G401 (cell line): Measurements from ENCODE around the gene OTOGL. TPM values are rescaled to one million over a fixed set of nuclear protein-coding genes. Genes with fewer than 3 reads are reported as not detected.
"Not testable (repeated sequence)": the region's sequence is repeated elsewhere in the genome, so short reads cannot be mapped to it uniquely, and the experiment has no call there.

ENCODE experiments used
- DNase-seq: peaks from one replicate; pipeline ENCODE4 v3.0.0-alpha.2; 2015; ENCODE audit warnings: low spot score
- in situ Hi-C: cut with HindIII; loops from 2 replicates; pipeline ENCODE4 v1.10.0; 2016; ENCODE audit warnings: low sequenced_read_pairs, mixed read lengths
- total RNA-seq: library from RNA; depleted of rRNA; stranded (reverse); fragments of >200 nt; shearing (Covaris generic); gene quantifications from 2 replicates; pipeline ENCODE4 v1.2.3, GENCODE V29; 2014; rRNA removed

Gene OTOGL, protein sequence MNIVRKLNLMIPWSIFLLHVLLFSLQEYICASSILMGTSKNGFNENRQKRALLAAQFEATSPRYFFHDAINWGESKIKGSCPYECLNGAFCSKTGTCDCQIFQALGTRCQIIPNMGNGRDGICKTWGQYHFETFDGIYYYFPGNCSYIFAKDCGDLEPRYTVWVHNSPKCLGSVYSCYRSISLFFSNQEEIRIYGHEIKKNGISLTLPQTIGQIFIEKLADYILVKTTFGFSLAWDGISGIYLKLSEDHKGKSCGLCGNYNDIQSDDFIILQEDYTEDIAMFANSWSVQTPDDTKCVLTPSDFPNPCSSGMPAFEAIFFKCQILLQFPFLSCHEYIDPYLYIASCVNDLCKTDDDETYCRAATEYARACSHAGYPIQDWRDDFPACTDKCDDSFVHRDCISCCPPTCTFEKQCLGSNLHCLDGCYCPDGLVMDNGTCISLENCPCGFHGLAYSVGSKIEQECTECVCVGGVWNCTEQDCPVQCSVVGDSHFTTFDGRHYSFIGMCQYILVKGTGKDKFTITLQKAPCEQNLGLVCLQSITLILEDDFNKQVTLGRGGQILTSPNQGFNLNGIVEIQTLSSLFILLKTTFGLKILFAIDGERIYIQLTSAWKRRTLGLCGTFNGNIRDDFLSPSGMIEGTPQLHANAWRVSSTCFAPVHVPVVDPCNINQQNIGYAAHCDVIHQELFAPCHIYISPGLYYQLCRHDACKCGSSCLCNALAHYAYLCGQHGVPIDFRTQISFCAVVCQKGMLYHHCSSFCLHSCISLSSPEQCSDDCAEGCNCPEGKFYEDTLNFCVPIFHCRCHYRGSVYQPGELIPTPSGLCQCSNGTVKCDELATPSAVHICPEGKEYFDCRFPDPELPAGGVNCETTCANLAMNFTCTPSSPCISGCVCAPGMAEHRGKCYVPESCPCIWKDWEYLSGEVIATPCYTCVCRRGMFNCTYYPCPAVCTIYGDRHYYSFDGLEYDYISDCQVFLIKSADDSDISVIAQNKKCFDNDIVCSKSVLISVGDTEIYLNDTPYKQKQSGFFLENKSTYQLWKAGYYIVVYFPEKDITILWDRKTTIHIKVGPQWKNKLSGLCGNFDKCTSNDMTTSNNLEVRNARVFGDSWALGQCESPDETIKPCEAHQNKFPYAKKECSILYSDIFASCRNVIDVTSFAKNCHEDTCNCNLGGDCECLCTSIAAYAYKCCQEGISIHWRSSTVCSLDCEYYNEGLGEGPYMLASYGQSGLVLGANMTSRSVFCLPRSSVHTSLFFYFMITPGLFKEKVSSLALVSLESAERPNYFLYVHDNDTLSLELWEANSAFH (N-terminal part only)
- not detected in 2 replicates for total RNA-seq

DNA sequence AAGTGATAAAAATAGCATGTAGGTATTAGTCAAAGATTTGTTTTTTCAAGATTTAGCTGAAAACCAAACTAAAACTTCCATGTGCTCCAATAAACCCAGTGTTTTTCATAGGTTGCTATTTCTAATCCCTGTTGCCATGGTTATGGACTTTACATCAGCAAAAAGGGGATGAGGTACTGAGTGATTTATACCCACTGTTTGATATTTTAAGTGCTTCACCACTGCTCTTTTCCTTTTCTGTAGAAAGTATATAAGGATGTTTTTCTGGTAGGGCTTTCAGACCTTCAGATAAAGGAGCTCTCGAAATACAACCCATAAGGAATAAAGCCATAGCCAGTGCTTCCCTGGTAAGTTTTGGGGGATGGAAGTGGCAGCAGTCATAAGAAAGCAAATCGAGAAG is at the start of gene OTOGL:
TSS of gene OTOGL (plus strand) at position 279 of the 400 bp plus-strand sequence. CDS start 109,895 bp downstream, outside the sequence.
- in situ Hi-C loops = no loop called here
- DNase-seq = no peak

DNA sequence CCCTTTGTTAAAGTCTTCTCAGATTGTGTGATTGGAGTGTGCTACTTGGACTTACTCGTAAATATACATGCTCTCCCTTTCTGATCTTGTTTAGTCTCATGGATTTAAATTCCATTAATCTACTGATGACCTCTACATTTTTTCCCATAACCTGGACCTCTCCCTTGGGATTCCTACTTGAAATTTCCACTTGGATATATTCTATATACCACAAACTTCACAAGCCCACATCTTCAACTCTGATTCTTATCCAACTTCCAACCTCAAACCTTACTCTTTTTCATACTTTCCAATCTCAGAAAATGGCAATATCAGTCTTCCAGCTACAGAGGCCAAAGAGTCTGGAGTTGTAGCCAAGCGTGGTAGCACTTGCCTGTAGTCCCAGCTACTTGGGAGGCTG is 49.1 kb upstream of the OTOGL start:
- in situ Hi-C loops = no loop called here
- DNase-seq = no peak

GRCh38 chr12:80053051-80053790 is 46.1 kb upstream of the OTOGL start:
- in situ Hi-C loops = no loop called here
- no peak for DNase-seq

- peak; percentile 27 for DNase-seq
- in situ Hi-C loops = no loop called here
Measured at GRCh38 chr12:80056232-80056631, 43.1 kb upstream of the OTOGL start.

GRCh38 chr12:80056845-80057244 is 42.5 kb upstream of the OTOGL start:
- DNase-seq = no peak

DNA sequence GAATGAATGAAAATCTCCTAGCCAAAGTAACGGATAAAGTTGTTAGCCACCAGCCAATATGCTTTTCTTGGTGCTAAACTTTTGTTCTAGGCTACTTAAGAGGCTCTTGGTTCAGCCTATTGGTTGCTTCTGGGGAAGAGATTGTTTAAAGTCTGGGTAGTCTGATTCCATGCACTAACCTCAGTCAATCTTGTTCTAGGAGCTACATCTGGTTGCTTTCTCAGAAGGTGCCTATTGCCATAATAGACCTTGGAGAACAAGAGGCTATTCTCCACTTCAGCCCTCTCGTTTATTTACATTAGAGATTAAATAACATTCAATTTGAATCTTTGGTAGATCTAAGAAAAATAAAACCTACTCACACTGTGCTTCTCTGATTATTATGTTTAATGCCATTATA is 40.8 kb upstream of the OTOGL start:
- in situ Hi-C loops = no loop called here
- no peak for DNase-seq

More at GRCh38 chr12:80056845-80057244, 42.5 kb upstream of the OTOGL start:
- in situ Hi-C loops = no loop called here

DNA sequence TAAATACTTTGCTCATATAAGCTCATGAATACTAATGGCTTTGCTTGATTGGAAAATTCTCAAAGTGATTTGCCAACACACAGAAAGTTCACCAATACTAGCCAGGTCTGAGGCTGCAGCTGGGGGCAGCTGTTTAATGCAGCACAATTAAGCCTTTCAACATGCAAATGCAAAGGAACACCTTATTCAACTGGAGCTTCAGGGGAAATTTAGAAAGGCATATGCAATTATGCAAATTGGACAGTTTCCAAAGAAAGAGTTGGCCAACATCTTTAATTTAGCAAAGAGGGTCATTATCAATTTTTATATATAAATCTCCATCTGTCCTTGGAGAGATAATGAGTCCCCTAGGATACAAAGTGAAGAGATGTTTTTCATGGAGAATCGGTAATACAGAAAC is 40.2 kb upstream of the OTOGL start:
- in situ Hi-C loops = no loop called here
- DNase-seq = no peak

DNA sequence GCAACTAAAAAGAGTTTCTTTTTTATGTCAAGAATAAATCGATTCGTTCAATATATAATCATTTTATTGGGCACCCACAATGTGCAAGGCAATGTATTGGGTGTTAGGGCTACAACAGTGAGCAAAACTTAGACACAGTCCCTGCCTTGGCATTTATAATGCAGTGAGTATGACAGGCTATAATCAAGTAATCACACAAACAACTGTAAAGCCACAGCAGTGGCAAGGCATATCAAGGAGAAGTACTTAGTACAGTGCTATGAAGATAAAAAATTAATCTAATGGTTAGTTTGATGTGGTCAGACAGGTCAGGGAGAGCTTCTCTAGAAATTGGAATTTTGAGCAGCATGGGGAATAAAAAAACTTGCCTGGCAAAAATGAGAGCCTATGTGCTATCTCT is 39.5 kb upstream of the OTOGL start:
- in situ Hi-C loops = no loop called here
- no peak for DNase-seq

DNA sequence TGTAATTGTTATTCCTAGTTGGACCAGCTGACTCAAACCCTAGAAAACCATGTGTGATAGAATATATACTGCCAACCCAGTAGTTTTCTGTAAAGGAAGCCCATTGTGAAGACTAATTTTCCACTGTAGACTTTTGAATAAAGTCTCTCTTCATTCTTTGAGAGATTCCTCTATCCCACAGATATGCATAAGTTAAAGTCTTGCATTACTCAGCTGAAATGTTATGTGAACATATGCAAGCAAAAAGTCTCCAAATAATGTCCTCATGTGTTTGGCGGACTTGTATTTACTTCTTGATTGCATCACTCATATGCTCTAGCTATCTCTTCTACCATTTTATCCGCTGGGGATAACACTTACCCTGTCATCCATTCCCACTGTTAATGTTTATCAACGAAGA is 35.1 kb upstream of the OTOGL start:
- in situ Hi-C loops = no loop called here
- no peak for DNase-seq

GRCh38 chr12:80064951-80065350 is 34.4 kb upstream of the OTOGL start:
- in situ Hi-C loops = no loop called here

GRCh38 chr12:80068173-80068572 is 31.2 kb upstream of the OTOGL start:
- in situ Hi-C loops = no loop called here
- DNase-seq = no peak

More at GRCh38 chr12:80064951-80065350, 34.4 kb upstream of the OTOGL start:
- no peak for DNase-seq

- DNase-seq, in situ Hi-C loops: not testable (repeated sequence)
Measured at GRCh38 chr12:80083892-80084614, 15.3 kb upstream of the OTOGL start.

- no peak for DNase-seq
- in situ Hi-C loops = no loop called here
Measured at GRCh38 chr12:80086025-80086424, 13.3 kb upstream of the OTOGL start.

DNA sequence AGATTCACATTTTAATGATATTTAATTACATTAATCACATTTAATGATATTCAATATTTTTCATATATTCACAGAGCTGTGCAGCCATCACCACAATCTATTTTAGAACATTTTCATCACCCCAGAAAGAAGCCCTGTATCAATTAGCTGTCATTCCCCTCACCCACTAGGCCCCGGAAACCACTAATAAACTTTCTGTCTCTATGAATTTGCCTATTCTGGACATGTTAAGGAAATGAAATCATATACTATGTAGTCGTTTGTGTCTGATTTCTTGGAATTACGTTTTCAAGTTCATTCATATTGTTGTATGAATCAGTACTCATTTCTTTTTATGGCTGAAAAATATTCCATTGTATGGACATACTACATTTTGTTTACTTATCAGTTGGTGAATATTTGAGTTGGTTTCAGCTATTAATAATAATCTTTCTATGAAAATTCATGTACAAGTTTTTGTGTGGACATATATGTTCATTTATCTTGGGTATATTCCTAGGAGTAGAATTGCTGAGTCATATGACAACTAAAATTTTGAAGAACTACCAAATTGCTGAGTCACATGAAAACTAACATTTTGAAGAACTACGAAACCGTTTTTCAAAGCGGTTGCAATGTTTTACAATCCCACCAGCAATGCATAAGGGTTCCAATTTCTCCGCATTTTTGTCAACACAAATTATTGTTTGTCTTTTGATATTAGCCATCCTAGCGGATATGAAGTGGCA is 11.7 kb upstream of the OTOGL start:
- DNase-seq = no peak
- in situ Hi-C loops = no loop called here

- no peak for DNase-seq
- in situ Hi-C loops = no loop called here
Measured at GRCh38 chr12:80100591-80100990, 1.3 kb downstream of the OTOGL start.

- no peak for DNase-seq
- in situ Hi-C loops = no loop called here
Measured at GRCh38 chr12:80101126-80101525, 1.8 kb downstream of the OTOGL start.

DNA sequence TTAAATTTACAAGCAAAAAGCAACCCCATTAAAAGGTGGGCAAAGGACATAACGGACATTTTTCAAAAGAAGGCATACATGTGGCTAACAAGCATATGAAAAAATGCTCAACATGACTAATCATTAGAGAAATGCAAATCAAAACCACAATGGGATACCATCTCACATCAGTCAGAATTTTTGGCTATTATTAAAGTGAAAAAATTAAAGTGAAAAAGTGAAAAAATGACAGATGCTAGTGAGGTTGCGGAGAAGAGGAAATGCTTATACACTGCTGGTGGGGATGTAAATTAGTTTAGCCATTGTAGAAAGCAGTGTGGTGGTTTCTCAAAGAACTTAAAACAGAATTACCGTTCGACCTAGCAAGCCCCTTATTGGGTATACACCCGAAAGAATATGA is 7.9 kb downstream of the OTOGL start:
- in situ Hi-C loops = no loop called here
- DNase-seq = no peak
